ENCODE measurements around the gene SLC7A11.

The SLC7A11 gene

GRCh38 chr4:138140879-138141278 lies 101.3 kb downstream of the SLC7A11 start:
- no peak for DNase-seq

- DNase-seq, result no peak
These were observed 103.4 kb downstream of the SLC7A11 start for GRCh38 chr4:138138774-138139173.

GRCh38 chr4:138135610-138136009 lies 106.5 kb downstream of the SLC7A11 start:
- no peak for DNase-seq

- DNase-seq, result no peak
These were observed 123.9 kb downstream of the SLC7A11 start for GRCh38 chr4:138118270-138118669.

- DNase-seq, result no peak
These were observed 127.1 kb downstream of the SLC7A11 start for GRCh38 chr4:138115053-138115452.

GRCh38 chr4:138114434-138114833 lies 127.7 kb downstream of the SLC7A11 start:
- no peak for DNase-seq
